ENCODE measurements around the gene TRMT61A. TPM values are rescaled to one million over a fixed set of nuclear protein-coding genes. Genes with fewer than 3 reads are reported as not detected.
A peak's percentile ranks its signal among the peaks of the same experiment; 100 is the strongest.

The TRMT61A gene
- total RNA-seq, 1 donor from 2014 or later, result 6.1 TPM

GRCh38 chr14:103501921-103502669 is 26.9 kb upstream of the TRMT61A start:
- Mint-ChIP-seq H3K4me3 (ENCODE audit: unreplicated experiment) (peak overlapping the region; percentile 5), H3K27me3 (ENCODE audit: unreplicated experiment) (peaks cover 5% of the 10 kb centered on the region)
- DNase-seq (ENCODE audit: low spot score), result no peak

DNA sequence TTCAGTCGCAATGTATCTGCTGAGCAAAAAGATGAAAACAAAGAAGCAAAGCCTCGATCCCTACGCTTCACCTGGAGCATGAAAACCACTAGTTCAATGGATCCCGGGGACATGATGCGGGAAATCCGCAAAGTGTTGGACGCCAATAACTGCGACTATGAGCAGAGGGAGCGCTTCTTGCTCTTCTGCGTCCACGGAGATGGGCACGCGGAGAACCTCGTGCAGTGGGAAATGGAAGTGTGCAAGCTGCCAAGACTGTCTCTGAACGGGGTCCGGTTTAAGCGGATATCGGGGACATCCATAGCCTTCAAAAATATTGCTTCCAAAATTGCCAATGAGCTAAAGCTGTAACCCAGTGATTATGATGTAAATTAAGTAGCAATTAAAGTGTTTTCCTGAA is 26.1 kb upstream of the TRMT61A start:
- Mint-ChIP-seq H3K4me1 (ENCODE audit: unreplicated experiment) (peaks cover 28% of the 10 kb centered on the region), H3K27me3 (ENCODE audit: unreplicated experiment) (peaks cover 5% of the 10 kb centered on the region), H3K27ac (ENCODE audit: unreplicated experiment) (no peak overlapping the region), H3K9me3 (ENCODE audit: unreplicated experiment) (no peaks in the 10 kb centered on the region), H3K36me3 (ENCODE audit: low read depth, unreplicated experiment) (peaks cover 47% of the 10 kb centered on the region), H3K4me3 (ENCODE audit: unreplicated experiment) (no peak overlapping the region)
- TF ChIP-seq, protein P1, sequence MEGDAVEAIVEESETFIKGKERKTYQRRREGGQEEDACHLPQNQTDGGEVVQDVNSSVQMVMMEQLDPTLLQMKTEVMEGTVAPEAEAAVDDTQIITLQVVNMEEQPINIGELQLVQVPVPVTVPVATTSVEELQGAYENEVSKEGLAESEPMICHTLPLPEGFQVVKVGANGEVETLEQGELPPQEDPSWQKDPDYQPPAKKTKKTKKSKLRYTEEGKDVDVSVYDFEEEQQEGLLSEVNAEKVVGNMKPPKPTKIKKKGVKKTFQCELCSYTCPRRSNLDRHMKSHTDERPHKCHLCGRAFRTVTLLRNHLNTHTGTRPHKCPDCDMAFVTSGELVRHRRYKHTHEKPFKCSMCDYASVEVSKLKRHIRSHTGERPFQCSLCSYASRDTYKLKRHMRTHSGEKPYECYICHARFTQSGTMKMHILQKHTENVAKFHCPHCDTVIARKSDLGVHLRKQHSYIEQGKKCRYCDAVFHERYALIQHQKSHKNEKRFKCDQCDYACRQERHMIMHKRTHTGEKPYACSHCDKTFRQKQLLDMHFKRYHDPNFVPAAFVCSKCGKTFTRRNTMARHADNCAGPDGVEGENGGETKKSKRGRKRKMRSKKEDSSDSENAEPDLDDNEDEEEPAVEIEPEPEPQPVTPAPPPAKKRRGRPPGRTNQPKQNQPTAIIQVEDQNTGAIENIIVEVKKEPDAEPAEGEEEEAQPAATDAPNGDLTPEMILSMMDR (IDR thresholded peaks at IDR 0.05; ENCODE audit: unreplicated experiment), result no peak
- no peak for DNase-seq (ENCODE audit: low spot score)

More at GRCh38 chr14:103501921-103502669, 26.9 kb upstream of the TRMT61A start:
- peaks cover 41% of the 10 kb centered on the region for H3K36me3 Mint-ChIP-seq (ENCODE audit: low read depth, unreplicated experiment)
- no peak overlapping the region for H3K27ac Mint-ChIP-seq (ENCODE audit: unreplicated experiment)
- no peaks in the 10 kb centered on the region for H3K9me3 Mint-ChIP-seq (ENCODE audit: unreplicated experiment)
- peaks cover 25% of the 10 kb centered on the region for H3K4me1 Mint-ChIP-seq (ENCODE audit: unreplicated experiment)
- TF ChIP-seq, protein P1 (IDR thresholded peaks at IDR 0.05; ENCODE audit: unreplicated experiment), result no peak

DNA sequence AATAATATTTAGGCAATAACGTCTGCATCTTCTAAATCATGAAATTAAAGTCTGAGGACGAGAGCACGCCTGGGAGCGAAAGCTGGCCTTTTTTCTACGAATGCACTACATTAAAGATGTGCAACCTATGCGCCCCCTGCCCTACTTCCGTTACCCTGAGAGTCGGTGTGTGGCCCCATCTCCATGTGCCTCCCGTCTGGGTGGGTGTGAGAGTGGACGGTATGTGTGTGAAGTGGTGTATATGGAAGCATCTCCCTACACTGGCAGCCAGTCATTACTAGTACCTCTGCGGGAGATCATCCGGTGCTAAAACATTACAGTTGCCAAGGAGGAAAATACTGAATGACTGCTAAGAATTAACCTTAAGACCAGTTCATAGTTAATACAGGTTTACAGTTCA is 25.7 kb upstream of the TRMT61A start:
- Mint-ChIP-seq H3K36me3 (ENCODE audit: low read depth, unreplicated experiment) (peaks cover 48% of the 10 kb centered on the region), H3K4me3 (ENCODE audit: unreplicated experiment) (peak overlapping the region; percentile 2), H3K9me3 (ENCODE audit: unreplicated experiment) (no peaks in the 10 kb centered on the region), H3K27me3 (ENCODE audit: unreplicated experiment) (peaks cover 5% of the 10 kb centered on the region), H3K4me1 (ENCODE audit: unreplicated experiment) (peaks cover 28% of the 10 kb centered on the region), H3K27ac (ENCODE audit: unreplicated experiment) (no peak overlapping the region)
- DNase-seq (ENCODE audit: low spot score), result no peak
- TF ChIP-seq, protein P1 (IDR thresholded peaks at IDR 0.05; ENCODE audit: unreplicated experiment), result no peak

DNA sequence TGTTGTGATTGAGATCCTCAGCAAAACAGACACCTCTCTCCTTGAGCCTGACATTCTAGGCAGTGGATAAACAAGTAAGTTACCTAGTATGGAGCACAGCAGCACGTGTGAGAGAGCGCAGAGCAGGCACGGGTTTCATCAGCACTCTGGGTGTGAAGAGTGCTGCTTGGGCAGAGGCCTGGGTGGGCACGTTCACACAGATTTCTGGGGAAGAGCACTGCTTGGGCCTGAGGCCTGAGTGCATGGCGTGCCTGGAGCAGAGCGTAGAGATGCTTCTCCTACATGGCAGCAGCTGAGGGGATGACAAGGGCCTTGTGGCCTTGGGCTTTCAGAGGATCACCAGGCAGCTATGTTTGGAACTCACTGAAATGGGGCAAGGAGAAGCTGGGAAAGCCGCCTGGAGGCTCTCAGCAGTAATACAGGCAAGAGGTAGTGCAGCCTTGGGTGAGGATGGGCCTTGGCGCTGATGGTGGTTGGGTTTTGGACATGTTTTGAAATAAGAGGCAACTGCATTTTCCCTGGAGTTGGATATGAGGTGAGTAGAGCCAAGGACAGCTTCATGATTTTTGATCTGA is 23.9 kb upstream of the TRMT61A start:
- H3K27ac Mint-ChIP-seq (ENCODE audit: unreplicated experiment), result peak overlapping the region; percentile 83
- no peaks in the 10 kb centered on the region for H3K9me3 Mint-ChIP-seq (ENCODE audit: unreplicated experiment)
- DNase-seq (ENCODE audit: low spot score), result no peak
- peaks cover 26% of the 10 kb centered on the region for H3K4me1 Mint-ChIP-seq (ENCODE audit: unreplicated experiment)
- peaks cover 5% of the 10 kb centered on the region for H3K27me3 Mint-ChIP-seq (ENCODE audit: unreplicated experiment)
- TF ChIP-seq, protein P1 (IDR thresholded peaks at IDR 0.05; ENCODE audit: unreplicated experiment), result peak; percentile 36
- peak overlapping the region; percentile 80 for H3K4me3 Mint-ChIP-seq (ENCODE audit: unreplicated experiment)
- peaks cover 55% of the 10 kb centered on the region for H3K36me3 Mint-ChIP-seq (ENCODE audit: low read depth, unreplicated experiment)

DNA sequence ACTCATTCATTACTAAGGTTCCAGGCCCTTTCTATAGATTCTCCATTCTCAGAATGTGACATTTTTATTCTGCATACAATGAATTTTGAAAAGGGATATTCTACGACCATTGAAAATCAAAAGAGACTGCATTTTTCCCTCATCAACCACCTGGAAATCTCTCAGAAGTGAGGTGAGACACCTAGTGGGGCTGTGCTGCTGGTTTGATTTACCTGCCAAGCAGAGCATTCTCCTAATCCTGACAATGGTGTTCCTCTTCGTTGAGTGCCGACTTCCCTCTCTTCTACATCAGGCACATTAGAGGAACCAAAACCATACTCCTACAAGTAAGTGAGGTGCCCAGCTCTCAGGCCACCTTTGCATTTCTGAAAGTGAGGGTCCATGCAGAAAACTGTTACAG is 21.2 kb upstream of the TRMT61A start:
- H3K4me3 Mint-ChIP-seq (ENCODE audit: unreplicated experiment), result no peak overlapping the region
- H3K27me3 Mint-ChIP-seq (ENCODE audit: unreplicated experiment), result peaks cover 3% of the 10 kb centered on the region
- H3K9me3 Mint-ChIP-seq (ENCODE audit: unreplicated experiment), result no peaks in the 10 kb centered on the region
- H3K36me3 Mint-ChIP-seq (ENCODE audit: low read depth, unreplicated experiment), result peaks cover 46% of the 10 kb centered on the region
- H3K27ac Mint-ChIP-seq (ENCODE audit: unreplicated experiment), result no peak overlapping the region
- no peak for DNase-seq (ENCODE audit: low spot score)
- TF ChIP-seq, protein P1 (IDR thresholded peaks at IDR 0.05; ENCODE audit: unreplicated experiment), result no peak
- peaks cover 8% of the 10 kb centered on the region for H3K4me1 Mint-ChIP-seq (ENCODE audit: unreplicated experiment)
